Measurements from ENCODE around the gene PUS10.

DNA sequence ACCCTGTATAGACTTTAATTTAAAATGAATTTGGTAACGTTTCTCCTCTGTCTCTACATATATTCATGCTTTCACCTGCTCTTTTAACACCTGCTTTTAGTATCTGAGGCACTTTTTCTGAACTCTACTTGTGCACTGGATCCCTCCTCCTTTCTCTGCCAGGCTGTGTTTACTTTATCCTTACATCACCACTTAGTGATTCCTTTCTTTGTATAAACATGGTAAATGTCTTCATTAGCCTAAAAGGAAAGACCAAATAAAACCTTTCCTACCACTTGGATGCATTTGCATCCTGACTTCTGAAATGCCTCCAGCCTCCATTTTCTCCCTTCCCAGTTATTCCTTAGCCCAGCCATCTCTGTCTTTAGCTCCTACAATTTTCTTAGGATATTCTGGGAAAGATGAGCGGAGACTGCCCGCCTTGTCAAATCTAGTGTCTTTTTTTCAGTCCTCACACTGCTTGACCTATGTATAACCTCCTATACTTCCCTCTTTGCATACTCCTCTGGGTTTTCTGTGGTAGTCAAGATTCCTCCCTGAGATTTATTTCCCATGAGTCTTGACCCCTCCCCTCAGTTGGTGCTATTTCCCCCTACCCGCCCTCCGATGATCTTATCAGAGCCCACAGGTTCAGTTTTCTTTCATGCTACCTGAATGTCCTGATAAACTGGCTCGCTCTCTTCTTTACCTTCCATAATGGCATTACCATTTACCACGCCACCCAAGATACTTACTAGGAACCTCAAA is 91.9 kb downstream of the PUS10 start:
- no peak for TF ChIP-seq POLR2AphosphoS5 (IDR thresholded peaks at IDR 0.05)
- TF ChIP-seq, protein P1, sequence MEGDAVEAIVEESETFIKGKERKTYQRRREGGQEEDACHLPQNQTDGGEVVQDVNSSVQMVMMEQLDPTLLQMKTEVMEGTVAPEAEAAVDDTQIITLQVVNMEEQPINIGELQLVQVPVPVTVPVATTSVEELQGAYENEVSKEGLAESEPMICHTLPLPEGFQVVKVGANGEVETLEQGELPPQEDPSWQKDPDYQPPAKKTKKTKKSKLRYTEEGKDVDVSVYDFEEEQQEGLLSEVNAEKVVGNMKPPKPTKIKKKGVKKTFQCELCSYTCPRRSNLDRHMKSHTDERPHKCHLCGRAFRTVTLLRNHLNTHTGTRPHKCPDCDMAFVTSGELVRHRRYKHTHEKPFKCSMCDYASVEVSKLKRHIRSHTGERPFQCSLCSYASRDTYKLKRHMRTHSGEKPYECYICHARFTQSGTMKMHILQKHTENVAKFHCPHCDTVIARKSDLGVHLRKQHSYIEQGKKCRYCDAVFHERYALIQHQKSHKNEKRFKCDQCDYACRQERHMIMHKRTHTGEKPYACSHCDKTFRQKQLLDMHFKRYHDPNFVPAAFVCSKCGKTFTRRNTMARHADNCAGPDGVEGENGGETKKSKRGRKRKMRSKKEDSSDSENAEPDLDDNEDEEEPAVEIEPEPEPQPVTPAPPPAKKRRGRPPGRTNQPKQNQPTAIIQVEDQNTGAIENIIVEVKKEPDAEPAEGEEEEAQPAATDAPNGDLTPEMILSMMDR (IDR thresholded peaks at IDR 0.05), result no peak
- TF ChIP-seq POLR2A (IDR thresholded peaks at IDR 0.05; ENCODE audit: low read depth), result no peak
- no peak for TF ChIP-seq EP300 (IDR thresholded peaks at IDR 0.05)

All from esophagus muscularis mucosa (tissue), 4 donors.